NCI-H2196 (cell line): ENCODE results near the gene ANKRD31.

Experiments
- DNase-seq: peaks from one replicate; lab custom pipeline; 2025; ENCODE audit not compliant: unreplicated experiment; lab: John Stamatoyannopoulos, UW

The ANKRD31 gene

DNA sequence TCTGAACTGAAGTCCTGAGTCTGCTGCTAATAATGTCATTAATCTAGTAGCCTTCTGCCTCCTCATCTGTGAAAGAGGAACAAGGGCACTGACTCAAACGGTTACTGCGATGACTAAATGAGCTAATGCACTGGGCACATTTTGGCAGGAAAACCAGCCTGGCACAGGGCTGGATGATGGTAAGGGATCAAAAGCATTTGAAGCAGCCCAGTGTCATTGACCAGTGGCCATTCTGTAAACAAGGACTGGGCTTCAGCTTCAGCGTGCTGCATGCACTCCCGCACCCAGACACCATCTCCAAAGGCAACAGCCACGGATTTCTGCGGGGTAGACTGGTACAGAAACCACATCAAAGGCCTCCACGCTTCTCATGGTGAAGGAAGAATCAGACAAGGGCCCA lies 192.3 kb downstream of the ANKRD31 start:
- DNase-seq = no peak

DNA sequence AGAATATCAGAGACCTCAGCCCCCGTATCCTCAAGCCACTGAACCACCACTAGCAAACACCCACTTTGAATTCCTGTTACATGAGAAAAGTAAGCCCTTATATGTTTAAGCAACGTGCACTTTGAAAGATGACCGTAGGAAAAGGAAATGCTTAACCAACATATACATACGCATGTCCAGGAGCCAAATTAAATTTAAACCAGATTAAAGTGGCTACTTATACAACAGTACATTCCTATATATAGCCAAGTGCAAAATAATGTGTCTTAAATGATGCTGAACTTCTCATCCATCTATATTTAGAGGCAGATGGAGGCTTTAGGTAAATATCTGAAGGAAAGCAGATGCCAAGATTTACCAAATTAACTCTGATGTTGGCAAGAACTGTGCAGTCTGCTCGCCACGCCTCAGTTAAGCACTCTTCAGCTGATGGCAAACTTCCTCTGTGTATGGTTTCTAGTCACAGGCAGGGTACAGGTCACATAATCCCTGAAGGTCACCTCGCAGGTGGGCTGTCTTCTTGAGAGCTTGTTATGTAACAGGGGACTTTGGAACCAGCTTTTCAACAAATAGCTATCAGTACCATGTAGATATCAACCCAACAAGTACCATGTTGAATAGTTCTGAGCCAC lies 192.9 kb downstream of the ANKRD31 start:
- no peak for DNase-seq

GRCh38 chr5:75042522-75042921 lies 194.2 kb downstream of the ANKRD31 start:
- no peak for DNase-seq

DNA sequence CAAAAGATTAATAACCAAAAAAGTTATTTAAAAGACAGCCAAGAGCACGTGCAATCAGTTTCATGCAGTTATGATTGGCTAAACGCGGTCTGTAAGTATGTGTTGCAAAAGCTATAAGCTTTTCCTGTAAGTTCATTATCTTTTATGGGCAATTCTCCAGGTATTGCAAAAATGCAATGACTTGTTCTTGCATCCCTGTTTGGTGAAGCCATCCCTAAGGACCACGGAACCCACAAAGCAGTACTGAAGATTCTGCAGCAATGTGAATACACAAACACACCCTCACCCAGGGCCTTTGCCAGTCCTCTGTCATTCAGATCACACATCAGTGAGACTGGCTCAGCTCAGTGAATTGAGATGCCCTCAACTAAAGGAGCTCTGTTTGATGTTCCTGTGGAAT lies 195.7 kb downstream of the ANKRD31 start:
- no peak for DNase-seq

DNA sequence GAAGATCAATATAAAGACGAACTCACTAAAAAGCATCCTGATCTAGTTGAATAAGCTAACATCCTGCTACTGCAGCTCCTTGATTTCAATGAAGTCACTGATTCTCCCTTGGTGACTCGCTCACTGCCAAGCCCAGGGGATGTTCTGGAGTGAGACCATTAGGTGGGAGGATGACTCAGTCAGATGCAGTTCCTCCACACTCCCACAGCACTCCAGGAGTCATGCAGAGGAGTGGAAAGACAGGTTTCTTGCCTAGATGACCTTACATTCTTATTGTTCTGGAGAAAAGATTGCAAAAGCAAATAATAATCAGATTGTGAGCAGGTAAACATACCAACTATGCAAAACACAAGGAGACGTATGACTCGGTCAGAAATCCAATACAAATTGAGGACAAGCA lies 199.6 kb downstream of the ANKRD31 start:
- no peak for DNase-seq

- DNase-seq = no peak
Measured at GRCh38 chr5:75034137-75034739, 202.4 kb downstream of the ANKRD31 start.

GRCh38 chr5:75031366-75031765 lies 205.3 kb downstream of the ANKRD31 start:
- no peak for DNase-seq

GRCh38 chr5:75028090-75028489 lies 208.6 kb downstream of the ANKRD31 start:
- no peak for DNase-seq

DNA sequence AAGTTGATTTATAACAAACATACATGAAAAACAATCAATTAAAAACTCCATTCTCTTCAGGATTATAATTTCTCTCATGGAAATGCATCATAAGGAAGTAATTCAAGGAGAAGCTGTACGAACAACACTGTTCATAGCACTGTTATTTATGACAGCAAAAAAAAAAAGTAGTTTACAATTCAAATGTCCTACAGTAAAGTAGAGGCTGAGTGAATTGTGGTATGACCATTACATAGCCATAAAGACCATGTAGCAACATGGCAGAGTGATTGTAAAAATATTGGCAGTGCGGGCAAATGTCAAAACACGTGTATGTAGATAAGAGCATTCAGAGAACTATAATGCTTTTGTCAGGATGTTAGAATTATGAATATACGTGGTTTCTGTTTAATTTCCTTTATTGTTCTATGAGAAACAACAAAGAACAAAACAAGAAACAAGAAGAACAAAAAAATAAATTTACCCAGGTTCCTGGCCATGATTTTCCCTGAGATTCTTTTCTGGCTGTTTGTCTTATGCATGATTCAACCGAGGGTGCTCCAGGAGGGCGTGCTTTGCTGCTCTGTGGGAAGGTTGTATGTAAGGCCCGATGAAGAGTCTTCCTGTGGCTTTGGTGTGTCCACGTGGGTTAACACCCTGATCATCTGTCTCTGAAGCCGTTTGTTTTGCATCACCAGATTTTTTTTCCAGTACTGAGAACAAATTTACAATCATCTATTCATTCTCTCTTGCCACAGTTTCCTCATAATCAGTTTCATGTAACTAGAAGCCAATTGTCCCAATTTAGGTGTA lies 213.1 kb downstream of the ANKRD31 start:
- DNase-seq = no peak

GRCh38 chr5:75021800-75022199 lies 214.9 kb downstream of the ANKRD31 start:
- no peak for DNase-seq

DNA sequence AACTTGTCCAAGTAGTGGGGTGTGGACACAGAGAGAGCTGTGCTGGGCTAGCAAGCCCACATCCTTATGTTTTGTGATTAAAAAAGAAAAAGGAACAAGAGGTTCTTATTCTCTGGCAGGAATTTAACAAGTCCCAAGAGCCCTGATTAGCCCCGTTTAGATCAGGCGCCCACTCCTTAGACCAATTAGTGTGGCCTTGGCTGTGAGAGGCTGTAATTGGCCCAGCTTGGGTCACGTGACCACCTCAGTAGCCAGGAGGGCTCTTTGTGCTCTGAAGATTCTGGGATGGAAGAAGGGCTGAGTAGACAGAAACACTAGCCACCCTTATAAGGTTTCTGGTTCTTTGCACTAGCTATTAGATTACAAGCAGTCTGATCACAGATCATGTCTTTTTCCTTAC lies 215.5 kb downstream of the ANKRD31 start:
- DNase-seq = no peak

DNA sequence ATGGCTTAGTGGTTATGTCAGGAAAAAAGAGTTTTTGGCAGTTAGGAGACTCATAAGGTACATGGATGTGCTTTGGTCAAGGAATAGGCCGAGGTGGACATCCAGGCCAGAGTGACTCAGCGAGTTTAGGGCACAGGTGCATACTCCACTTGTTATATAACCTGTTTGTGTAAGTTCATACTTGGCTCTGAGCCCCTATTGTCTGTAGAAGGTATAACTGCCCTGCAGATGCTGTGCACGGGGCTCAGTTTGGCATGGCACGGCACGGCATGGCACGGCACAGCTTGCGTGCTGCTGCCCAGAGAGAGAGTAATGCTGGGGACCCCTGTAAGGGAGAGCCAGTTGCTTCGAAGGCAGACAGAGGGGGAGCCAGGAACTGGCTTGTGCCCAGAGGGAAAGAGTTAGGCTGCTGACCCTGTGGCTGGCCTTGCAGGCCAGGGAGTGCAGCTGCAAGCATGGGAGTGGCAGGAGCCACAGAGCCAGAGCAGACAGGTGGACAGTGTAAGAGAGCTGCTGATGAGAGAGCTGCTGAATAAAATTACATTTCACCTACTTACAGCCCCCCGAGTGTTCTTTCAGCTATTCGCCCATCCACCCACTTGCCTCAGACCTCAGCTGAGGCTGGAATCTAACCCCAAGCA lies 216.5 kb downstream of the ANKRD31 start:
- DNase-seq = no peak

DNA sequence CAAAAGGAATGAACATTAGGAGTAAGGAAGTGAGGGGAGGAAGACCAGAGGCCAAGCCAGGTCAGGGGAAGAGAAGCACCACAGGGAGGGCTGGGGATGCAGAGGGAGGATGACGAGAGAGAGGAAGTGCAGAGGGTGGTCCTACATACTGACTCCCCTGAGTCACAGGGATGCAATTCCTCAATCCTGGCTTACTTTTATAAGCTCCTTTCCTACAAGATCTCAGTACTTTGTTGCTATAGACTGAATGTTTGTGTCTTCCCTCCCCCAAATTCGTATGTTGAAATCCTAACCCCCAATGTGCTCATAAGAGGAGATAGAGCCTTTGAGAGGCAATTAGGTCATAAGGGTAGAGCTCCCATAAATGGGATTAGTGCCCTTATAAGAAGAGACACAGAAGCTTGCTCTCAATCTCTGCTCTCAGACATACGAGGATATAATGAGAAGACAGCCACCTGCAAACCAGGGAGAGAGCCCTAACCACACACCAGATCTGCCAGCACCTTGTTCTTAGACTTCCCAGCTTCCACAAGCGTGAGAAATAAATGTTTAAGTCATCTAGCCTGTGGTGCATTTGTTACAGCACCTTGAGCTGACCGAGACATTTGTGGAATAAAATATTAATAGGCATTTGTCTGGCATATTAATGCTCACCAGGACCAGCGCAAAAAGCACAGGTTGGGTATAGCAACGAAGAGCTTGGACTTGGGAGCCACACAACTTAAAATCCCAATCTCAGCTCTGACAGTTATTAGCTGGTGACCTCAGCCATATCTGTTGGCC lies 217.7 kb downstream of the ANKRD31 start:
- DNase-seq = no peak
